Stimulated activated naive B cell treated with anti-CD40 and anti-IgM and Interleukin-4, amounts not matched to agents 10 μg/mL and 1 μg/mL and 100 μg/mL, for 72 hours (primary cell): ENCODE measurements around the gene ZNF317.
"Not testable (repeated sequence)": the region's sequence is repeated elsewhere in the genome, so short reads cannot be mapped to it uniquely, and the experiment has no call there.

Experiments used
- ATAC-seq, 2 donors: fragments of 150-1000 bp; cut with Tn5 transposase; replicated peaks; 2 replicates each; pipeline ENCODE4 v1.10.0; 2021; ENCODE audit warnings: moderate library complexity in 1 of 2
- DNase-seq: peaks from one replicate; pipeline ENCODE4 v3.0.0; 2021
- H3K27ac Mint-ChIP-seq: one replicate; pipeline ENCODE4 v1.8.0; 2022; ENCODE audit warnings: mild to moderate bottlenecking, mixed read lengths
- H3K27me3 Mint-ChIP-seq, 2 donors: one replicate each; pipeline ENCODE4 v1.8.0; 2022; ENCODE audit warnings: mixed read lengths in 2 of 2
- H3K36me3 Mint-ChIP-seq, 2 donors: one replicate each; pipeline ENCODE4 v1.8.0; 2022; ENCODE audit warnings: mixed read lengths in 2 of 2, mild to moderate bottlenecking in 1 of 2
- H3K4me1 Mint-ChIP-seq, 2 donors: one replicate each; pipeline ENCODE4 v1.8.0; 2022; ENCODE audit warnings: mixed read lengths in 2 of 2, mild to moderate bottlenecking in 1 of 2
- H3K4me3 Mint-ChIP-seq, 2 donors: one replicate each; pipeline ENCODE4 v1.8.0; 2022; ENCODE audit warnings: mild to moderate bottlenecking in 2 of 2, mixed read lengths in 2 of 2, moderate library complexity in 1 of 2
- H3K9me3 Mint-ChIP-seq, 2 donors: one replicate each; pipeline ENCODE4 v1.8.0; 2022; ENCODE audit warnings: mixed read lengths in 2 of 2, mild to moderate bottlenecking in 1 of 2

The ZNF317 gene

GRCh38 chr19:9150650-9151049, 10.5 kb downstream of the ZNF317 start:
- DNase-seq = no peak
- ATAC-seq = no peak
- peaks cover 81 to 89% of the 10 kb centered on the region in 2 donors for H3K36me3 Mint-ChIP-seq
- no peak overlapping the region for H3K27ac Mint-ChIP-seq
- no peak overlapping the region for H3K4me3 Mint-ChIP-seq
- H3K4me1 Mint-ChIP-seq = peaks cover 44 to 73% of the 10 kb centered on the region in 2 donors
- H3K9me3 Mint-ChIP-seq = peaks cover 8 to 10% of the 10 kb centered on the region in 2 donors
- H3K27me3 Mint-ChIP-seq = no peaks in the 10 kb centered on the region

- DNase-seq (no peak), ATAC-seq (no peak)
- Mint-ChIP-seq H3K27me3 (no peaks in the 10 kb centered on the region), H3K4me3 (no peak overlapping the region), H3K9me3 (peaks cover 7 to 9% of the 10 kb centered on the region in 2 donors), H3K4me1 (peaks cover 52 to 78% of the 10 kb centered on the region in 2 donors), H3K36me3 (peaks cover 82 to 94% of the 10 kb centered on the region in 2 donors), H3K27ac (no peak overlapping the region)
These were observed 11.2 kb downstream of the ZNF317 start for GRCh38 chr19:9151367-9151766.

GRCh38 chr19:9155591-9155990, 15.4 kb downstream of the ZNF317 start:
- peaks cover 7 to 10% of the 10 kb centered on the region in 2 donors for H3K9me3 Mint-ChIP-seq

GRCh38 chr19:9156304-9156703, 16.1 kb downstream of the ZNF317 start:
- ATAC-seq = peak; percentile 87 to 93
- no peak for DNase-seq
- Mint-ChIP-seq H3K9me3 (peaks cover under 1 to 12% of the 10 kb centered on the region in 2 donors), H3K4me3 (peak overlapping the region in 1 of 2 donors; percentile 37), H3K4me1 (peaks cover 31 to 46% of the 10 kb centered on the region in 2 donors), H3K27me3 (no peaks in the 10 kb centered on the region), H3K27ac (peak overlapping the region; percentile 89), H3K36me3 (peaks cover 80 to 99% of the 10 kb centered on the region in 2 donors)

More at GRCh38 chr19:9155591-9155990, 15.4 kb downstream of the ZNF317 start:
- peak; percentile 53 to 75 for ATAC-seq
- DNase-seq = no peak
- peak overlapping the region; percentile 20 to 23 for H3K4me3 Mint-ChIP-seq
- no peaks in the 10 kb centered on the region for H3K27me3 Mint-ChIP-seq
- H3K27ac Mint-ChIP-seq = peak overlapping the region; percentile 89
- H3K36me3 Mint-ChIP-seq = peaks cover 79 to 99% of the 10 kb centered on the region in 2 donors
- peaks cover 35 to 53% of the 10 kb centered on the region in 2 donors for H3K4me1 Mint-ChIP-seq

- Mint-ChIP-seq H3K27ac (peak overlapping the region; percentile 14), H3K27me3 (no peaks in the 10 kb centered on the region), H3K9me3 (peaks cover 0 to 7% of the 10 kb centered on the region in 2 donors), H3K4me3 (no peak overlapping the region), H3K4me1 (peaks cover 21 to 24% of the 10 kb centered on the region in 2 donors), H3K36me3 (peaks cover 72 to 95% of the 10 kb centered on the region in 2 donors)
- ATAC-seq (no peak), DNase-seq (no peak)
These were observed 19.7 kb downstream of the ZNF317 start for GRCh38 chr19:9159891-9160290.

- peaks cover 0 to 7% of the 10 kb centered on the region in 2 donors for H3K9me3 Mint-ChIP-seq
- no peak for DNase-seq
- no peaks in the 10 kb centered on the region for H3K27me3 Mint-ChIP-seq
- H3K4me3 Mint-ChIP-seq = no peak overlapping the region
- ATAC-seq = no peak
- peaks cover 75 to 92% of the 10 kb centered on the region in 2 donors for H3K36me3 Mint-ChIP-seq
- peaks cover 5 to 15% of the 10 kb centered on the region in 2 donors for H3K4me1 Mint-ChIP-seq
- no peak overlapping the region for H3K27ac Mint-ChIP-seq
These were observed 21.2 kb downstream of the ZNF317 start for GRCh38 chr19:9161427-9161826.

- Mint-ChIP-seq H3K9me3 (peaks cover 3 to 4% of the 10 kb centered on the region in 2 donors), H3K36me3 (peaks cover 54 to 59% of the 10 kb centered on the region in 2 donors), H3K27me3 (no peaks in the 10 kb centered on the region), H3K4me3 (no peak overlapping the region), H3K4me1 (peaks cover 4 to 17% of the 10 kb centered on the region in 2 donors), H3K27ac (no peak overlapping the region)
- no peak for DNase-seq
- ATAC-seq = no peak
These were observed 25.1 kb downstream of the ZNF317 start for GRCh38 chr19:9165261-9165660.

GRCh38 chr19:9166846-9167245, 26.6 kb downstream of the ZNF317 start:
- ATAC-seq (no peak), DNase-seq (no peak)
- Mint-ChIP-seq H3K27ac (no peak overlapping the region), H3K9me3 (peaks cover 0 to 3% of the 10 kb centered on the region in 2 donors), H3K27me3 (no peaks in the 10 kb centered on the region), H3K36me3 (peaks cover 38 to 43% of the 10 kb centered on the region in 2 donors), H3K4me3 (no peak overlapping the region), H3K4me1 (peaks cover 4 to 17% of the 10 kb centered on the region in 2 donors)

- Mint-ChIP-seq H3K27me3 (no peaks in the 10 kb centered on the region), H3K4me1 (peaks cover 4 to 10% of the 10 kb centered on the region in 2 donors), H3K9me3 (peaks cover 0 to 3% of the 10 kb centered on the region in 2 donors), H3K36me3 (peaks cover 10 to 18% of the 10 kb centered on the region in 2 donors), H3K27ac (no peak overlapping the region), H3K4me3 (no peak overlapping the region)
- DNase-seq (no peak), ATAC-seq (no peak)
These were observed 31.3 kb downstream of the ZNF317 start for GRCh38 chr19:9171393-9171991.

- DNase-seq (no peak), ATAC-seq (no peak)
- no peak overlapping the region for H3K4me3 Mint-ChIP-seq
- H3K27me3 Mint-ChIP-seq = peaks cover 0 to 13% of the 10 kb centered on the region in 2 donors
- H3K36me3 Mint-ChIP-seq = peaks cover 0 to 18% of the 10 kb centered on the region in 2 donors
- no peak overlapping the region for H3K27ac Mint-ChIP-seq
- H3K4me1 Mint-ChIP-seq = no peaks in the 10 kb centered on the region
- no peaks in the 10 kb centered on the region for H3K9me3 Mint-ChIP-seq
These were observed 35.1 kb downstream of the ZNF317 start for GRCh38 chr19:9175326-9175725.

GRCh38 chr19:9178901-9179300, 38.7 kb downstream of the ZNF317 start, which contains the start of gene OR7D2:
TSS of gene OR7D2 (plus strand) at chr19:9178979. CDS start at chr19:9185782, 6,803 bp downstream.
- peaks cover 0 to 17% of the 10 kb centered on the region in 2 donors for H3K36me3 Mint-ChIP-seq
- no peaks in the 10 kb centered on the region for H3K9me3 Mint-ChIP-seq
- no peaks in the 10 kb centered on the region for H3K4me1 Mint-ChIP-seq
- H3K27ac Mint-ChIP-seq = no peak within 1 kb of the TSS
- H3K27me3 Mint-ChIP-seq = peaks cover 0 to 13% of the 10 kb centered on the region in 2 donors
- H3K4me3 Mint-ChIP-seq = no peak within 1 kb of the TSS
- no peak for DNase-seq
- no peak for ATAC-seq

- Mint-ChIP-seq H3K27ac (no peak overlapping the region), H3K36me3 (peaks cover 0 to 22% of the 10 kb centered on the region in 2 donors), H3K4me3 (no peak overlapping the region), H3K27me3 (peaks cover 0 to 17% of the 10 kb centered on the region in 2 donors), H3K9me3 (peaks cover 2 to 9% of the 10 kb centered on the region in 2 donors), H3K4me1 (no peaks in the 10 kb centered on the region)
- DNase-seq (no peak), ATAC-seq (no peak)
These were observed 42.8 kb downstream of the ZNF317 start for GRCh38 chr19:9183000-9183399.

GRCh38 chr19:9187191-9187590, 47.0 kb downstream of the ZNF317 start:
- DNase-seq (no peak), ATAC-seq (no peak)
- no peak overlapping the region for H3K27ac Mint-ChIP-seq
- peaks cover 0 to 32% of the 10 kb centered on the region in 2 donors for H3K36me3 Mint-ChIP-seq
- no peaks in the 10 kb centered on the region for H3K4me1 Mint-ChIP-seq
- H3K9me3 Mint-ChIP-seq = peaks cover 13% of the 10 kb centered on the region in 2 donors
- no peak overlapping the region for H3K4me3 Mint-ChIP-seq
- peaks cover 9 to 27% of the 10 kb centered on the region in 2 donors for H3K27me3 Mint-ChIP-seq

- H3K36me3 Mint-ChIP-seq = peaks cover 0 to 32% of the 10 kb centered on the region in 2 donors
- peaks cover 20 to 45% of the 10 kb centered on the region in 2 donors for H3K27me3 Mint-ChIP-seq
- no peak overlapping the region for H3K27ac Mint-ChIP-seq
- peaks cover 13% of the 10 kb centered on the region in 2 donors for H3K9me3 Mint-ChIP-seq
- no peak for DNase-seq
- ATAC-seq = no peak
- H3K4me3 Mint-ChIP-seq = no peak overlapping the region
- no peaks in the 10 kb centered on the region for H3K4me1 Mint-ChIP-seq
These were observed 49.3 kb downstream of the ZNF317 start for GRCh38 chr19:9189535-9189934.

GRCh38 chr19:9198044-9198443, 57.8 kb downstream of the ZNF317 start:
- H3K27me3 Mint-ChIP-seq = peaks cover 27 to 29% of the 10 kb centered on the region in 2 donors
- H3K9me3 Mint-ChIP-seq, DNase-seq, H3K4me1 Mint-ChIP-seq, ATAC-seq, H3K4me3 Mint-ChIP-seq, H3K36me3 Mint-ChIP-seq, H3K27ac Mint-ChIP-seq: not testable (repeated sequence)
